ENCODE measurements around the gene ANKRD13D.
A peak's percentile ranks its signal among the peaks of the same experiment; 100 is the strongest.

ANKRD13D gene

DNA sequence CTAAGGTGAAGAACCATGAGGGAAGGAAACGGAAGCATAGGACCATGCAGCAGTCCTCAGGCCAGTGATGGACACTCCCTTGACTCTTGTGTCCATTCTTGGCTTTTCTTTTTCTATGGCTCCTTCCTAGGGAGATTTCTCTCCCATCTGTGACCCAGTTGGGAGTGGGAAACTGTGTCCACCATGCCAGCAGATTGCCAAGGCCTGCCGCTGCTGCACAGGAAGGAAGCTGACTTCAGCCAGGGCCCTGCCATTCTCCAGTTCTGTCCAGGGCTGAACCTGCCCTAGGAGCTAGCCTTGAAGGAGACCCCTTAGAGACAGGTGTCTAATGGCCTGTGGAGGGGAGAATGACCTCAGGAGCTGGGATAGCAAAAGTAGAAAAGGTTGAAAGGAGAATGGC lies 31.6 kb downstream of the ANKRD13D start:
- no peak for DNase-seq
- H3K4me1 ChIP-seq (ENCODE audit: control insufficient read depth, insufficient read depth, low read length, poor library complexity, severe bottlenecking), result peaks cover 5% of the 10 kb centered on the region
- H3K27ac ChIP-seq (ENCODE audit: insufficient read depth, low read length, poor library complexity, severe bottlenecking), result no peak overlapping the region
- H3K27me3 ChIP-seq (replicated peaks; ENCODE audit: control insufficient read depth, insufficient read depth, low read length, poor library complexity, severe bottlenecking), result no peaks in the 10 kb centered on the region
- no peak overlapping the region for H3K4me3 ChIP-seq (ENCODE audit: insufficient read depth, low read depth, low read length, poor library complexity, severe bottlenecking)
- H3K9me3 ChIP-seq (ENCODE audit: control insufficient read depth, low read length), result no peaks in the 10 kb centered on the region
- no peaks in the 10 kb centered on the region for H3K36me3 ChIP-seq (ENCODE audit: control insufficient read depth, insufficient read depth, low read length)

DNA sequence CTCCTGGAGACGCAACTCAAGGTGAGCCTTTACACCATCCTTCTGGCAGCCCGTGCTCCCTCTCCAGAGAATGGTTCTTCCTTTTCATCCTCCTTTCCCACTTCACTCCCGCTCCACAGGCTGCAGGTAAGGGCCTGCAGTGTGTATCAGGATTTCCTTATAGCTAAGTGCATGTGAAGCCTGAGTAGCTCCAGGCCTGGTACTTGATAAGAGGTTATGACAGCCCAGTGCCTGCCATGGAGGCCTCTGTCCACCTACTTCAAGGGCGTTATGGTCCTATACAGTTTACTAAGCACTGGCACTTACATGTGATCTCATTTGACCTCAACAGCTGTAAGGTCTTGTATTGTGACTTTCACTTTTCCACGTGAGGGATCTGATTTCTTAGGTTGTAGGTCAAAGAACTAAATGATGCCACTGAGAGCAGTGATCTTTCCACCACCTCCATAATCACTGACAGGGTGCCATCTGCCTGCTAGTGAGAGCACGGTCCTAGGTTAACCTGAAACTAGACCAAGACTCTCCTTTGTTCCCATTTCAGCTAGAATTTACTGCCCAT lies 32.3 kb downstream of the ANKRD13D start:
- Histone ChIP-seq H3K4me3 (ENCODE audit: insufficient read depth, low read depth, low read length, poor library complexity, severe bottlenecking) (no peak overlapping the region), H3K27me3 (replicated peaks; ENCODE audit: control insufficient read depth, insufficient read depth, low read length, poor library complexity, severe bottlenecking) (no peaks in the 10 kb centered on the region), H3K4me1 (ENCODE audit: control insufficient read depth, insufficient read depth, low read length, poor library complexity, severe bottlenecking) (peaks cover 5% of the 10 kb centered on the region), H3K9me3 (ENCODE audit: control insufficient read depth, low read length) (no peaks in the 10 kb centered on the region), H3K27ac (ENCODE audit: insufficient read depth, low read length, poor library complexity, severe bottlenecking) (no peak overlapping the region), H3K36me3 (ENCODE audit: control insufficient read depth, insufficient read depth, low read length) (no peaks in the 10 kb centered on the region)
- no peak for DNase-seq

DNA sequence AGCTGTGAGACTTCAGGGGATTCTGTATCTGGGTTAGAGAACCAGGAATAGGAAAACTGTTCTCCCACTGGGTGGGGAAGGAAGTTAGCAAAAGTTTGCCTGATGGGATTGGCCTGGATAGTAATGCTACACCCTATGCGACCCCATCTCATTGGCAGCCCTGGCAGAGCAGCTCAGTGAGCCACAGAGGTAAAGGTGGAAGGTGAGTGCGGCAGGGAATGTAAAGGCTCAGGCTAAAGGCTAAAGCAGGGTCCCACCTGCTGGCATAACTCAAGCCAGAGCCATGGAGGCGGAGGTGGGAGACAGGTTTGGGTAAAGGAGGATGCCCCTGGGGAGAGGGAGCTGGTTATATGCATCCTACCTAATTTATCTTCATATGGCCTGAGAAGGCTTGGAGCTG lies 32.9 kb downstream of the ANKRD13D start:
- H3K27ac ChIP-seq (ENCODE audit: insufficient read depth, low read length, poor library complexity, severe bottlenecking), result no peak overlapping the region

DNA sequence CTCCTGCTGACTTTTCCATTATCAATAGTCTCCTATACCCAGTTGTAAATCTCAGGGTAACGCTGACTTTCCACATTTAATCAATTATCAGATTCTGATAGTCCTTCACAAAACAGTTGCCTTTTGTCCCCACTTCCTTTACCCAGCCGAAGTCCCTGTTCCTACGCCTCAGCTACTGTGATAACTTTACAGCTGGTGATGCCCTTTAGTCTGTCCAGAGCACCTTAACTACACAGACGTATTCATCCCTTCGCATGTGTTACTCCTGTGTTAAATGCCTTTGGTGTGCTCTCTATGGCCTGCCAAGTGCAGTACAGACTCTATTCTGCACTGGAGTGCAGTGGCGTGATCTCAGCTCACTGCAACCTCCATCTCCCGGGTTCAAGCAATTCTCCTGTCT lies 34.4 kb downstream of the ANKRD13D start:
- H3K36me3 ChIP-seq (ENCODE audit: control insufficient read depth, insufficient read depth, low read length), result no peaks in the 10 kb centered on the region
- H3K4me1 ChIP-seq (ENCODE audit: control insufficient read depth, insufficient read depth, low read length, poor library complexity, severe bottlenecking), result no peaks in the 10 kb centered on the region
- no peaks in the 10 kb centered on the region for H3K27me3 ChIP-seq (replicated peaks; ENCODE audit: control insufficient read depth, insufficient read depth, low read length, poor library complexity, severe bottlenecking)
- no peak overlapping the region for H3K4me3 ChIP-seq (ENCODE audit: insufficient read depth, low read depth, low read length, poor library complexity, severe bottlenecking)
- no peaks in the 10 kb centered on the region for H3K9me3 ChIP-seq (ENCODE audit: control insufficient read depth, low read length)
- no peak overlapping the region for H3K27ac ChIP-seq (ENCODE audit: insufficient read depth, low read length, poor library complexity, severe bottlenecking)
- DNase-seq, result no peak

More for the DNA sequence above, 32.9 kb downstream of the ANKRD13D start:
- Histone ChIP-seq H3K36me3 (ENCODE audit: control insufficient read depth, insufficient read depth, low read length) (no peaks in the 10 kb centered on the region), H3K9me3 (ENCODE audit: control insufficient read depth, low read length) (no peaks in the 10 kb centered on the region), H3K4me1 (ENCODE audit: control insufficient read depth, insufficient read depth, low read length, poor library complexity, severe bottlenecking) (peaks cover 2% of the 10 kb centered on the region), H3K4me3 (ENCODE audit: insufficient read depth, low read depth, low read length, poor library complexity, severe bottlenecking) (no peak overlapping the region), H3K27me3 (replicated peaks; ENCODE audit: control insufficient read depth, insufficient read depth, low read length, poor library complexity, severe bottlenecking) (no peaks in the 10 kb centered on the region)
- no peak for DNase-seq

DNA sequence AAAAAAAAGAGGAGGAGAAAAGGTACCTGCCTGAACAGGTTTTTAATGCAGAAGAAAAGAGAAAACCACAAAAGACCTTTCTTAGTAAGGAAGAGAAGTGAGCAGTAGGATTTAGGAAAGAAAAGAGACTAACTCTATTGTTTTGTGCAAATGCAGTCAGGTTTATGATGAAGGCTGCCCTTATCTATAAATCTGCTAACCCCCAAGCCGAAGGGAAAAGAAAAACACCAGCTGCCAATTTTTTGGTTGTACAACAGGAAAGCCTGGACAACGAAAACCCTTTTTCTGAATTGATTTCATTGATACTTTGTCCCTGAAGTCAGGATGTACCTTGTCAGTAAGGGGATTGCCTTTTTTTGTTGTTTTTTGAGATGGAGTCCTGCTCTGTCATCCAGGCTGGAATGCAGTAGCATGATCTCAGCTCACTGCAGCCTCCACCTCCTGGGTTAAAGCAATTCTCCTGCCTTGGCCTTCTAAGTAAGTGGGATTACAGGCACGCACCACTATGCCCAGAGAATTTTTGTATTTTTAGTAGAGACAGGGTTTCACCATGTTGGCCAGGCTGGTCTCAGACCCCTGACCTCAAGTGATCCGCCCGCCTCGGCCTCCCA lies 43.1 kb downstream of the ANKRD13D start:
- H3K36me3 ChIP-seq (ENCODE audit: control insufficient read depth, insufficient read depth, low read length), result no peaks in the 10 kb centered on the region
- no peaks in the 10 kb centered on the region for H3K9me3 ChIP-seq (ENCODE audit: control insufficient read depth, low read length)
- no peaks in the 10 kb centered on the region for H3K4me1 ChIP-seq (ENCODE audit: control insufficient read depth, insufficient read depth, low read length, poor library complexity, severe bottlenecking)
- H3K4me3 ChIP-seq (ENCODE audit: insufficient read depth, low read depth, low read length, poor library complexity, severe bottlenecking), result no peak overlapping the region
- no peak for DNase-seq
- H3K27me3 ChIP-seq (replicated peaks; ENCODE audit: control insufficient read depth, insufficient read depth, low read length, poor library complexity, severe bottlenecking), result no peaks in the 10 kb centered on the region
- no peak overlapping the region for H3K27ac ChIP-seq (ENCODE audit: insufficient read depth, low read length, poor library complexity, severe bottlenecking)

DNA sequence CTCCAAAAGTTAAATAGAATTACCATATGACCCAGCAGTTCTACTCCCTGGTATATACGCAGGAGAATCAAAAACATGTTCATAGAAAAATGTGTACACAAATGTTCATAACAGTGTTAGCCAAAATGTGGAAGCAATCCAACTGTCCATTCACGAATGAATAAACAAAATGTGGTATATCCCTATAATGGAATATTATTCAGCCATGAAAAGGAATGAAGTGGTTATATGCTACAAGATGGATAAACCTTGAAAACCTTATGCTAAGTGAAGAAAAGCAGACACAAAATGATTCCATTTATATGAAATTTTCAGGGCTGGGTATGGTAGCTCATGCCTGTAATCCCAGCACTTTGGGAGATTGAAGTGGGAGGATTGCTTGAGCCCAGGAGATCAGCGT lies 48.2 kb downstream of the ANKRD13D start:
- H3K4me3 ChIP-seq (ENCODE audit: insufficient read depth, low read depth, low read length, poor library complexity, severe bottlenecking), result no peak overlapping the region
- H3K27me3 ChIP-seq (replicated peaks; ENCODE audit: control insufficient read depth, insufficient read depth, low read length, poor library complexity, severe bottlenecking), result no peaks in the 10 kb centered on the region

DNA sequence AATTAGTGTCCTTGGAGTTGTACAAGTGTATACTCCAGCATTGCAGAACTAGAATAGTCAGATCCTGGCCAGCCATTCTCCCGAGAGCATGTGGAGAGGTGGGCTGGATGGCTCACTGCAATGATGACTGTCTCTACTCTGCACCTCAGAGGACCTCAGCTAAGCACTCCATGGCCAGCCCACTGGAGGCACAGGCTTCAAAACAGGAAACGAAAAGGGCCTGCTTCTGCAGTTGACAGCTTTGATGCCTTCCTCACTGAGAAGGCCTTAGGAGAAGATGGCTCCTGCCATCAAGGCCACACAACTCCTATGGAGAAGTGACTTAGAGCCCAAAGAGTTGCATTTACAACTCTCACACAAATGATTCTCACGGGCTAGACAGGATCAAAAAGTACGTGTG lies 55.2 kb downstream of the ANKRD13D start:
- peaks cover 14% of the 10 kb centered on the region for H3K4me1 ChIP-seq (ENCODE audit: control insufficient read depth, insufficient read depth, low read length, poor library complexity, severe bottlenecking)
- no peak for DNase-seq
- H3K36me3 ChIP-seq (ENCODE audit: control insufficient read depth, insufficient read depth, low read length), result no peaks in the 10 kb centered on the region
- no peak overlapping the region for H3K27ac ChIP-seq (ENCODE audit: insufficient read depth, low read length, poor library complexity, severe bottlenecking)
- no peak overlapping the region for H3K4me3 ChIP-seq (ENCODE audit: insufficient read depth, low read depth, low read length, poor library complexity, severe bottlenecking)
- H3K9me3 ChIP-seq (ENCODE audit: control insufficient read depth, low read length), result no peaks in the 10 kb centered on the region
- no peaks in the 10 kb centered on the region for H3K27me3 ChIP-seq (replicated peaks; ENCODE audit: control insufficient read depth, insufficient read depth, low read length, poor library complexity, severe bottlenecking)

More for the DNA sequence above, 48.2 kb downstream of the ANKRD13D start:
- H3K4me1 ChIP-seq (ENCODE audit: control insufficient read depth, insufficient read depth, low read length, poor library complexity, severe bottlenecking), result no peaks in the 10 kb centered on the region
- no peak for DNase-seq
- no peaks in the 10 kb centered on the region for H3K9me3 ChIP-seq (ENCODE audit: control insufficient read depth, low read length)
- H3K36me3 ChIP-seq (ENCODE audit: control insufficient read depth, insufficient read depth, low read length), result no peaks in the 10 kb centered on the region
- H3K27ac ChIP-seq (ENCODE audit: insufficient read depth, low read length, poor library complexity, severe bottlenecking), result no peak overlapping the region

DNA sequence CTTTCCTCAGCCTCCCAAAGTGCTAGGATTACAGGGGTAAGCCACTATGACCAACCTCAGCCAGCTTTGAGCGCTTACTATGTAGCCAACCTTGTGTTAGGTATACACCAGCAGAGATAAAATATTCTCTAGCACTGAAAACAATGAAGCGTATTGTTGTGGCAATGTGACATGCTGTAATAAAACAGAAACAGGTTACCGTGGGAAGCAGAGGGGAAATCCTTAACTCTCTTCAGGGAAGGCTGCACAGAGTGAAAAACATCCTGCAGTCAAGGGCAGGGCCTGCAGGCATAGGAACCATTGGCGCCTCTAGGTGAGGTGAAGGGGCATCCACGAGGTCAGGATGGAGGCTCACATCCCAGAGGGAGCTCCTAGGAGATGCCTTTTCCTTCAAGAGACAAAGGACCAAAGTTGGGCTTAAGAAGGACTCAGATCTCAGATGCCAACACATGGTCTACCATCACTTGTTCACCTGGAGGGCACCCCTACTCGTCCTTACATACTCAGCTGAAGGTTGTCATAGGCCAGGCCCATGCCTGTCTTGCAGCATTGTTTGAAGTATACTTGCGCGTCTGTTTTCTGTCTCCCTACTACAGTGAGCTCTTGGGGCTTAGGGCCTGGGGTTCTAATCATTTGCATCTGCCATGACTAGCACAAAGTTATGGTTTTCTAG lies 56.3 kb downstream of the ANKRD13D start:
- Histone ChIP-seq H3K27me3 (replicated peaks; ENCODE audit: control insufficient read depth, insufficient read depth, low read length, poor library complexity, severe bottlenecking) (no peaks in the 10 kb centered on the region), H3K36me3 (ENCODE audit: control insufficient read depth, insufficient read depth, low read length) (no peaks in the 10 kb centered on the region), H3K4me1 (ENCODE audit: control insufficient read depth, insufficient read depth, low read length, poor library complexity, severe bottlenecking) (peaks cover 14% of the 10 kb centered on the region), H3K27ac (ENCODE audit: insufficient read depth, low read length, poor library complexity, severe bottlenecking) (peak overlapping the region; percentile 48), H3K4me3 (ENCODE audit: insufficient read depth, low read depth, low read length, poor library complexity, severe bottlenecking) (no peak overlapping the region), H3K9me3 (ENCODE audit: control insufficient read depth, low read length) (no peaks in the 10 kb centered on the region)
- DNase-seq, result no peak

DNA sequence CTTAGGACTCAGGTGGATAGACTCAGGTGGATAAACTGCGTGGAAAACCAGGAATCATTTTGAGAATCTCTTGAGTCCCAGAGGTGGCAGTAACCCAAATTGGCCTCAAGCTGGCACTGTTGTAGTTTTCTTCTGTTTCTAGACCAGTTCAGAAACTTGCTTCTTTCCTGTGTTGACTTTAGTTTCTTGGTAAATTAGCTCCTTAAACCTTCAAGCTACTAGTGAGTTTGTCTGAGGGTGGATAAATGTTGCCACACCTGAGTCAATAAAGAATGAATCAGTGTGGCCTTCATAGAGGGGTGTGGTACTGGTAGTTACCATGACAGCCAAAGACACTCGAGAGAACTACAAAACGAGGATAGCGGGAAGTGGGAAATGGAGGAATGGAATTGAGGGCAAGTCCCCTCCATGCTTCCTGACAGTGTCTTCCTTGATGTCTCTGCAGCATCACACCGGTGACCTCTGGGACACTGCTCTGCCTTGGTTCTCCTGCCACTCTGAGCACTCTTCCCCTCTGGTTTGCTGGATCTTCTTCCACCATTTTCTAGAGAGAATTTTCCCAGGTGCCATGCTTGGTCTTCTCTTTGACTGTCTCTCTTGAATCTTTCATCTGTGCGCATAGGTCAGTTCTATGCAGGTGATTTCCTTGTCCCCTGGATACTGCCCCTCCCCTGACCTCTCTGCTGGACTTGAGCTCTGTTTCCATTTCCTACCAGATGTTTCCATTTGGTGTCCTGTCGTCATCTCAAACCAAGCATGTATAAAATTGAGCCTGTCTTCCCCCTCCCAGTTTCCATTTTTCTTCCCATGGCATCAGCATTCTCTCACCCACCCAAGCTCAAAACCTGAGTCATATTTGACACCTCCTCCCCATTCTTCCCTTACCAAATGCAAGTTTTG lies 57.1 kb downstream of the ANKRD13D start:
- no peak overlapping the region for H3K4me3 ChIP-seq (ENCODE audit: insufficient read depth, low read depth, low read length, poor library complexity, severe bottlenecking)
- peaks cover 18% of the 10 kb centered on the region for H3K4me1 ChIP-seq (ENCODE audit: control insufficient read depth, insufficient read depth, low read length, poor library complexity, severe bottlenecking)
- H3K9me3 ChIP-seq (ENCODE audit: control insufficient read depth, low read length), result no peaks in the 10 kb centered on the region
- no peak for DNase-seq
- H3K27ac ChIP-seq (ENCODE audit: insufficient read depth, low read length, poor library complexity, severe bottlenecking), result no peak overlapping the region
- H3K27me3 ChIP-seq (replicated peaks; ENCODE audit: control insufficient read depth, insufficient read depth, low read length, poor library complexity, severe bottlenecking), result no peaks in the 10 kb centered on the region
- no peaks in the 10 kb centered on the region for H3K36me3 ChIP-seq (ENCODE audit: control insufficient read depth, insufficient read depth, low read length)
